GM13977 (cell line): Measurements from ENCODE around the gene FHIT.

Source experiments
- DNase-seq: peaks from one replicate; pipeline ENCODE4 v3.0.0; 2012; ENCODE audit warnings: low spot score
- CTCF ChIP-seq: IDR thresholded peaks from 2 replicates; pipeline ENCODE4 v1.5.1; 2012; ENCODE audit warnings: mild to moderate bottlenecking, control low read depth; ENCODE audit not compliant: insufficient read depth; ENCODE audit errors: extremely low read depth, missing control alignments
- in situ Hi-C: fragments of 300-500 bp; cut with MboI; formaldehyde crosslinking; loops from one replicate; pipeline ENCODE4 v1.12.0; 2022; ENCODE audit warnings: low sequenced_read_pairs, low pct_unique_long_range_greater_than_20kb, mixed read lengths, inconsistent platforms; ENCODE audit not compliant: unreplicated experiment

Gene FHIT

GRCh38 chr3:59867185-59868002, 1383.9 kb downstream of the FHIT start:
- no peak for DNase-seq
- TF ChIP-seq CTCF: no peak
- in situ Hi-C loops: loop anchor here (25.0 kb wide), 2 partner anchors 280 to 655 kb away; no protein-coding TSS in a partner anchor

GRCh38 chr3:59866076-59866475, 1385.2 kb downstream of the FHIT start:
- no peak for TF ChIP-seq CTCF
- DNase-seq: no peak
- in situ Hi-C loops: loop anchor here (25.0 kb wide), 2 partner anchors 279 to 654 kb away; no protein-coding TSS in a partner anchor

GRCh38 chr3:59865351-59865750, 1385.9 kb downstream of the FHIT start:
- in situ Hi-C loops: loop anchor here (25.0 kb wide), 2 partner anchors 278 to 653 kb away; no protein-coding TSS in a partner anchor
- no peak for DNase-seq
- TF ChIP-seq CTCF: no peak

GRCh38 chr3:59862686-59863085, 1388.6 kb downstream of the FHIT start:
- no peak for DNase-seq
- no peak for TF ChIP-seq CTCF
- in situ Hi-C loops: loop anchor here (25.0 kb wide), 2 partner anchors 275 to 650 kb away; no protein-coding TSS in a partner anchor

GRCh38 chr3:59857589-59858346, 1393.5 kb downstream of the FHIT start:
- DNase-seq: peak; percentile 68
- TF ChIP-seq CTCF: peak; percentile 86
- in situ Hi-C loops: loop anchor here (25.0 kb wide), 2 partner anchors 270 to 645 kb away; no protein-coding TSS in a partner anchor

GRCh38 chr3:59856934-59857460, 1394.3 kb downstream of the FHIT start:
- no peak for DNase-seq
- no peak for TF ChIP-seq CTCF
- in situ Hi-C loops: loop anchor here (25.0 kb wide), 2 partner anchors 270 to 645 kb away; no protein-coding TSS in a partner anchor
